Calu3 (cell line): Measurements from ENCODE around the gene ADI1. TPM values are rescaled to one million over a fixed set of nuclear protein-coding genes. Genes with fewer than 3 reads are reported as not detected.

Experiments
- BruUV-seq: library from RNA; stranded (reverse); fragments of 400-500 nt; replicated peaks from 2 replicates; lab custom pipeline; 2021; lab: Mats Ljungman, UMichigan
- CTCF ChIA-PET: fragments of 300-600 bp; sonication (Branson Sonifier 250); formaldehyde crosslinking; loops from one replicate; lab custom pipeline; 2022; ENCODE audit warnings: antibody characterized with exemption; lab: Charles Lee
- DNase-seq: peaks from one replicate; pipeline ENCODE4 v3.0.0; 2022
- H3K27ac Mint-ChIP-seq: one replicate; pipeline ENCODE4 v1.8.0; 2022; ENCODE audit warnings: mixed read lengths; ENCODE audit not compliant: unreplicated experiment
- H3K27me3 Mint-ChIP-seq: one replicate; pipeline ENCODE4 v1.8.0; 2022; ENCODE audit warnings: mixed read lengths; ENCODE audit not compliant: unreplicated experiment
- H3K36me3 Mint-ChIP-seq: one replicate; pipeline ENCODE4 v1.8.0; 2022; ENCODE audit warnings: mild to moderate bottlenecking, moderate library complexity, mixed read lengths; ENCODE audit not compliant: insufficient read depth, unreplicated experiment
- H3K4me1 Mint-ChIP-seq: one replicate; pipeline ENCODE4 v1.8.0; 2022; ENCODE audit warnings: mild to moderate bottlenecking, low read depth, mixed read lengths; ENCODE audit not compliant: unreplicated experiment
- H3K4me3 Mint-ChIP-seq: one replicate; pipeline ENCODE4 v1.8.0; 2022; ENCODE audit warnings: mild to moderate bottlenecking, low read depth, moderate library complexity, mixed read lengths; ENCODE audit not compliant: unreplicated experiment
- H3K9me3 Mint-ChIP-seq: one replicate; pipeline ENCODE4 v1.8.0; 2022; ENCODE audit warnings: low read depth, mixed read lengths; ENCODE audit not compliant: unreplicated experiment
- intact Hi-C: fragments of 100-400 bp; cut with micrococcal nuclease; formaldehyde crosslinking; loops from one replicate; pipeline ENCODE4 v1.10.0; 2022; ENCODE audit not compliant: unreplicated experiment
- total RNA-seq: library from RNA; stranded (reverse); gene quantifications from 2 replicates; pipeline ENCODE4 v1.2.3, GENCODE V29; 2022
- TF ChIP-seq, protein P1 (sequence below): fragments of 200-600 bp; IDR thresholded peaks from one replicate; pipeline ENCODE4 v1.8.0; 2022; ENCODE audit warnings: antibody characterized with exemption; ENCODE audit not compliant: unreplicated experiment

The ADI1 gene
- total RNA-seq, 1 experiment from 2014 or later = 32.6 TPM

DNA sequence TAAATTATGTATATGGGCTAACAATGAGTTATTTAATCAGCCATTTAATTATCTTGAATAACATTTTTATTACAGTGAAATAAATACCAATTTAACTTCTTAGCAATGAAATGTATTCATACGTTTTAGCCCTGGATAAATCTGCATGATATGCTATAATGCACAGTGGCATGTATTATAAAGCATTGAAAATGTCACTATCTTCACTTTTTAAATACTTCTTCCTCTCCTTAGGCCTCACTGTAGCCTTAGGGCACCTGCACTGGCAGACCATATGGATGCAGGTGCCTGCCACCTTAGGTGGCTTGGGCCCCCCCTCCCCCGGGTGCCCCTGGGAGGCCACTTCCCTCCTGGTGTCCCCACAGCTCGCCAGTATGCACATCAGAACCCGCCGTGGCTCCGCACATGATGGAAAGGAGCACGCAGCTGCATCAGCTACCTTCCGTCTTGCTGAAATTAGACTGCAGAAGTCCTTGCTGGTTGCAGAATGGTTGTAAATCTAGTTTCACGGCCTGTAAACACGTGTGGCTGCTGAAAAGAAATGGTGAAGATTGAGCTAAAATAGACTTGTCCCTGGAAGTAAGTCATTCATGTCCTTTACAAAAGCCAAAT, 56.7 kb downstream of the ADI1 start:
- no peak for DNase-seq
- CTCF ChIA-PET = no interaction called here
- H3K27ac Mint-ChIP-seq = no peak overlapping the region
- no peaks in the 10 kb centered on the region for H3K9me3 Mint-ChIP-seq
- TF ChIP-seq, protein P1, sequence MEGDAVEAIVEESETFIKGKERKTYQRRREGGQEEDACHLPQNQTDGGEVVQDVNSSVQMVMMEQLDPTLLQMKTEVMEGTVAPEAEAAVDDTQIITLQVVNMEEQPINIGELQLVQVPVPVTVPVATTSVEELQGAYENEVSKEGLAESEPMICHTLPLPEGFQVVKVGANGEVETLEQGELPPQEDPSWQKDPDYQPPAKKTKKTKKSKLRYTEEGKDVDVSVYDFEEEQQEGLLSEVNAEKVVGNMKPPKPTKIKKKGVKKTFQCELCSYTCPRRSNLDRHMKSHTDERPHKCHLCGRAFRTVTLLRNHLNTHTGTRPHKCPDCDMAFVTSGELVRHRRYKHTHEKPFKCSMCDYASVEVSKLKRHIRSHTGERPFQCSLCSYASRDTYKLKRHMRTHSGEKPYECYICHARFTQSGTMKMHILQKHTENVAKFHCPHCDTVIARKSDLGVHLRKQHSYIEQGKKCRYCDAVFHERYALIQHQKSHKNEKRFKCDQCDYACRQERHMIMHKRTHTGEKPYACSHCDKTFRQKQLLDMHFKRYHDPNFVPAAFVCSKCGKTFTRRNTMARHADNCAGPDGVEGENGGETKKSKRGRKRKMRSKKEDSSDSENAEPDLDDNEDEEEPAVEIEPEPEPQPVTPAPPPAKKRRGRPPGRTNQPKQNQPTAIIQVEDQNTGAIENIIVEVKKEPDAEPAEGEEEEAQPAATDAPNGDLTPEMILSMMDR = no peak
- BruUV-seq = no TSS peak
- H3K4me3 Mint-ChIP-seq = no peak overlapping the region
- H3K36me3 Mint-ChIP-seq = peaks cover 20% of the 10 kb centered on the region
- H3K27me3 Mint-ChIP-seq = no peaks in the 10 kb centered on the region
- intact Hi-C loops = no loop called here
- H3K4me1 Mint-ChIP-seq = no peaks in the 10 kb centered on the region

- DNase-seq = peak; percentile 44
- no TSS peak for BruUV-seq
- H3K27me3 Mint-ChIP-seq = no peaks in the 10 kb centered on the region
- peaks cover 21% of the 10 kb centered on the region for H3K36me3 Mint-ChIP-seq
- TF ChIP-seq, protein P1 = peak; percentile 72
- H3K4me3 Mint-ChIP-seq = no peak overlapping the region
- no peak overlapping the region for H3K27ac Mint-ChIP-seq
- H3K9me3 Mint-ChIP-seq = no peaks in the 10 kb centered on the region
- H3K4me1 Mint-ChIP-seq = no peaks in the 10 kb centered on the region
- intact Hi-C loops = no loop called here
- CTCF ChIA-PET = interaction anchor here (0.6 to 1.4 kb wide), 3 partner anchors 9 to 101 kb away, joined by 3 to 6 read pairs (median 3); no protein-coding TSS in a partner anchor
Observed at GRCh38 chr2:3461801-3462492, 57.4 kb downstream of the ADI1 start.

- CTCF ChIA-PET = interaction anchor here (1.2 to 1.4 kb wide), 2 partner anchors 10 to 20 kb away, joined by 3 to 6 read pairs; no protein-coding TSS in a partner anchor
- Mint-ChIP-seq H3K36me3 (peaks cover 22% of the 10 kb centered on the region), H3K27me3 (no peaks in the 10 kb centered on the region), H3K27ac (no peak overlapping the region), H3K9me3 (no peaks in the 10 kb centered on the region), H3K4me3 (no peak overlapping the region), H3K4me1 (no peaks in the 10 kb centered on the region)
- no peak for DNase-seq
- TF ChIP-seq, protein P1 = no peak
- intact Hi-C loops = no loop called here
- no TSS peak for BruUV-seq
Observed at GRCh38 chr2:3460831-3461800, 58.2 kb downstream of the ADI1 start.

- CTCF ChIA-PET = no interaction called here
- Mint-ChIP-seq H3K4me1 (no peaks in the 10 kb centered on the region), H3K27me3 (no peaks in the 10 kb centered on the region), H3K36me3 (peaks cover 12% of the 10 kb centered on the region), H3K9me3 (no peaks in the 10 kb centered on the region), H3K4me3 (no peak overlapping the region), H3K27ac (no peak overlapping the region)
- BruUV-seq = no TSS peak
- DNase-seq = no peak
- intact Hi-C loops = no loop called here
- TF ChIP-seq, protein P1 = no peak
Observed at GRCh38 chr2:3460156-3460555, 59.2 kb downstream of the ADI1 start.
